Trophoblast cell (in vitro differentiated cells and primary cell): ENCODE results near the gene MYRF.

ENCODE experiments used
- DNase-seq, 2 donors: peaks; one replicate each; pipeline ENCODE4 v3.0.0-alpha.2; 2016
- H2AFZ ChIP-seq: 2 replicates; pipeline ENCODE4 v1.6.1; 2013; ENCODE audit warnings: low read length, moderate library complexity, mild to moderate bottlenecking; ENCODE audit not compliant: insufficient read depth, poor library complexity
- H2AK5ac ChIP-seq: 2 replicates; pipeline ENCODE4 v1.6.1; 2013; ENCODE audit warnings: mild to moderate bottlenecking, low read length
- H2BK120ac ChIP-seq: 2 replicates; pipeline ENCODE4 v1.6.1; 2013; ENCODE audit warnings: low read length, mild to moderate bottlenecking, moderate library complexity; ENCODE audit not compliant: insufficient read depth, poor library complexity
- H2BK12ac ChIP-seq: 2 replicates; pipeline ENCODE4 v1.6.1; 2013; ENCODE audit warnings: mild to moderate bottlenecking, low read length, moderate library complexity
- H2BK5ac ChIP-seq: 2 replicates; pipeline ENCODE4 v1.6.1; 2013; ENCODE audit warnings: low read length, low read depth, moderate library complexity, mild to moderate bottlenecking; ENCODE audit not compliant: poor library complexity
- H3K14ac ChIP-seq: 2 replicates; pipeline ENCODE4 v1.6.1; 2013; ENCODE audit warnings: mild to moderate bottlenecking, low read length
- H3K18ac ChIP-seq: 2 replicates; pipeline ENCODE4 v1.6.1; 2013; ENCODE audit warnings: mild to moderate bottlenecking, low read length
- H3K23ac ChIP-seq: 2 replicates; pipeline ENCODE4 v1.6.1; 2013; ENCODE audit warnings: low read length
- H3K27ac ChIP-seq: 2 replicates; pipeline ENCODE4 v1.5.1; 2013; ENCODE audit warnings: low read depth, mild to moderate bottlenecking, inconsistent platforms, low read length, moderate library complexity
- H3K27me3 ChIP-seq: 2 replicates; pipeline ENCODE4 v1.6.1; 2013; ENCODE audit warnings: inconsistent platforms, mild to moderate bottlenecking, low read length, moderate library complexity; ENCODE audit not compliant: insufficient read depth
- H3K36me3 ChIP-seq, 2 experiments: 1 replicate in 1 of 2; 2 replicates in 1 of 2; pipeline ENCODE4 v1.6.1; 2013; ENCODE audit warnings: low read length in 2 of 2, mild to moderate bottlenecking in 2 of 2, moderate library complexity in 1 of 2; ENCODE audit not compliant: insufficient read depth in 2 of 2, control insufficient read depth in 1 of 2
- H3K4ac ChIP-seq: 2 replicates; pipeline ENCODE4 v1.6.1; 2013; ENCODE audit warnings: low read depth, mild to moderate bottlenecking, low read length, moderate library complexity
- H3K4me1 ChIP-seq, 2 experiments: 1 replicate in 1 of 2; 2 replicates in 1 of 2; pipeline ENCODE4 v1.6.1; 2013; ENCODE audit warnings: low read length in 2 of 2, mild to moderate bottlenecking in 2 of 2, moderate library complexity in 1 of 2; ENCODE audit not compliant: insufficient read depth in 2 of 2, control insufficient read depth in 1 of 2
- H3K4me2 ChIP-seq: 2 replicates; pipeline ENCODE4 v1.6.1; 2013; ENCODE audit warnings: inconsistent platforms, mild to moderate bottlenecking, low read length, moderate library complexity
- H3K4me3 ChIP-seq: 2 replicates; pipeline ENCODE4 v1.5.1; 2013; ENCODE audit warnings: mild to moderate bottlenecking, low read depth, low read length, inconsistent platforms
- H3K79me1 ChIP-seq: one replicate; pipeline ENCODE4 v1.6.1; 2013; ENCODE audit warnings: low read length
- H3K79me2 ChIP-seq: 2 replicates; pipeline ENCODE4 v1.6.1; 2013; ENCODE audit warnings: low read length, mild to moderate bottlenecking; ENCODE audit not compliant: control insufficient read depth, insufficient read depth, poor library complexity
- H3K9ac ChIP-seq: 2 replicates; pipeline ENCODE4 v1.6.1; 2013; ENCODE audit warnings: mild to moderate bottlenecking, low read length
- H3K9me3 ChIP-seq: 2 replicates; pipeline ENCODE4 v1.6.1; 2013; ENCODE audit warnings: low read depth, mild to moderate bottlenecking, control low read depth, inconsistent platforms, low read length; ENCODE audit not compliant: insufficient read depth
- H4K12ac ChIP-seq: 2 replicates; pipeline ENCODE4 v1.6.1; 2013; ENCODE audit warnings: low read depth, mild to moderate bottlenecking, low read length, moderate library complexity
- H4K8ac ChIP-seq: 2 replicates; pipeline ENCODE4 v1.6.1; 2013; ENCODE audit warnings: low read depth, mild to moderate bottlenecking, low read length, moderate library complexity
- H4K91ac ChIP-seq: one replicate; pipeline ENCODE4 v1.6.1; 2013; ENCODE audit warnings: low read depth, mild to moderate bottlenecking, low read length, moderate library complexity
- WGBS: extraction: QIAGEN DNeasy Blood & Tissue Kit; methylation state at CpG from one replicate; pipeline ENCODE4 v1.1.7; 2013; ENCODE audit warnings: missing lambda C conversion rate; ENCODE audit not compliant: insufficient read length, insufficient coverage; ENCODE audit errors: extremely low coverage; 5-methylcytosine and 5-hydroxymethylcytosine counted together

The MYRF gene

DNA sequence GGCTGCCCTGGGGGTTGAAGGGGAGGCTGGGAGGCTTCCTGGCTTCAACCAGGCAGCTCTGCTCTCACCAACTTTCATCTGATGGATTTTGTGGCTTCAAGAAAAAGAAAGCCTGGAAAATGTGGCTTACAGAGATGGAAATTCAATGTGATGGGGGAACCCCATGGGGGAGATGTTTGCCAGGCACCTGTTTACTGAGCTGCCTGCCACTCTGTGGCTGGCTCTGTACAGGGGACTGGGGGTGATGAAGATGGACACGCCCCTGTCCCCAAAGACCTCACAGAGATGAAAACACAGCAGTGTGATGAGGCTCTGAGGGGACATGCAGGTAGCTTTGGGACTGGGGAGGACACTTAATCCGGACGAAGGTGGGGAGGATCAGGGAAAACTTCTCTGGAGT, 29.9 kb downstream of the MYRF start:
- no CpG with 5 or more reads among the region's 3 CpGs for WGBS
- Histone ChIP-seq H3K4me3 (no peak overlapping the region), H2BK120ac (no peak overlapping the region), H2BK12ac (no peak overlapping the region), H3K27me3 (no peaks in the 10 kb centered on the region), H3K23ac (no peak overlapping the region), H3K14ac (no peak overlapping the region), H4K91ac (no peak overlapping the region), H2AK5ac (no peak overlapping the region), H2BK5ac (no peak overlapping the region), H3K4ac (no peak overlapping the region), H3K4me2 (no peak overlapping the region), H3K79me1 (no peaks in the 10 kb centered on the region), H2AFZ (no peak overlapping the region), H3K18ac (no peak overlapping the region), H4K12ac (no peak overlapping the region), H3K9me3 (peaks cover 7% of the 10 kb centered on the region), H3K27ac (no peak overlapping the region), H4K8ac (no peak overlapping the region), H3K36me3 (peaks cover 40 to 47% of the 10 kb centered on the region in 2 experiments), H3K79me2 (peaks cover 2% of the 10 kb centered on the region), H3K9ac (no peak overlapping the region), H3K4me1 (peaks cover 25 to 34% of the 10 kb centered on the region in 2 experiments)
- DNase-seq: no peak

DNA sequence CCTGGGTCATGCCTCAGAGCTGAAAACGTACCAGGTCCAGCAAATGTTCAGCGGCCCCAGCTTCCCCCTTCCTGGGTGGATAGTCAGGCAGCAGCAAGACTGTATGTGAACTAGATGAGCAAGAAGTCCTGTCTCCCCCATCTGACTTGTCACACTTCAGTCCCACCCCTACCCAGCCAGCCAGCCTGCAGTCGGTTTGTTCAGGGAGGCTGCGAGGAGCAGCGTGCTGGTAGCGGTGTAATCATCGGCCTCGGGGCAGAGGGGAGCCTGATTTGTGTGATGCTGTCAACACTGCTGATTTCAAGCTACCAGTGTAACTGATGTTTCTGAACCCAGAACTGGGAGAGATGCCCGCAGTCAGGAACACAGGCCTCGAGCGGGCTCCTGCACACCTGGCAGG, 30.4 kb downstream of the MYRF start:
- no peak overlapping the region for H3K14ac ChIP-seq
- no peak overlapping the region for H2BK120ac ChIP-seq
- H4K8ac ChIP-seq: no peak overlapping the region

DNA sequence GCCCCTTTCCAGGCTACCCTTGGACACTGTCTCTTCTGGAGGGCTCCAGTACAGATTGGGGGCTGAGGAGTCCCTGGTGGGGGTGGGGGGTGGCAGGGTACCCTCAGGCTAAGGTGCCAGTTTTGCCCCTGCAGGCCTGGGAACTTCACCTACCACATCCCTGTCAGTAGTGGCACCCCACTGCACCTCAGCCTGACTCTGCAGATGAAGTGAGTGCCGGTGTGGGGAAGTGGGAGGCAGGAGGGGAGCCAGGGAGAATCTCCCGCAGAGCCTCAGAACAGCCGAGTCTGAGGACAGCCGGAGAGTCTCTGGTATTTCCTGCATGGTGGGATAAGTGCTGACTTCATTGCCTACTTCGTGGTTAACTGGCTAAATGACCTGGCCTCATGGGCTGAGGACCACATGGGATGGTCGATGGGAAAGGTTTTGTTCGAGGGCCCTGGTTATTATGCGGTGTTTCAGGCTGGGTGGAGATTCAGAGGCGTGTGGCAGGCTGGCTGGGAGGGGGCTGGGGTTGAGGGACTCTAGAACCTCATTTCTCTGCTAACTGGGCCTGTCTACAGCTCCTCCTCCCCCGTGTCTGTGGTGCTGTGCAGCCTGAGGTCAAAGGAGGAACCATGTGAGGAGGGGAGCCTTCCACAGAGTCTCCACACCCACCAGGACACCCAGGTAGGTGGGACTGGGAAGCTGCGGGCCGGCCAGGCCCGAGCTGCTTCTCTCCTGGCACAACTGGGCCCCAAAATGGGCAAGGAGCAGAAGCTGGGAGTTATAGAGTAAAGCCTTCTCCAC, 31.5 kb downstream of the MYRF start:
- H3K23ac ChIP-seq: no peak overlapping the region
- H2BK5ac ChIP-seq: no peak overlapping the region
- H3K9me3 ChIP-seq: peaks cover 7% of the 10 kb centered on the region
- peak overlapping the region; percentile 17 for H4K91ac ChIP-seq
- peak overlapping the region; percentile 13 for H3K18ac ChIP-seq
- no peak overlapping the region for H3K4me3 ChIP-seq
- no CpG with 5 or more reads among the region's 13 CpGs for WGBS
- H3K36me3 ChIP-seq: peaks cover 50 to 54% of the 10 kb centered on the region in 2 experiments
- H4K8ac ChIP-seq: no peak overlapping the region
- H2AFZ ChIP-seq: no peak overlapping the region
- H3K79me2 ChIP-seq: peaks cover 2% of the 10 kb centered on the region
- peak overlapping the region; percentile 25 for H2BK120ac ChIP-seq
- H3K9ac ChIP-seq: no peak overlapping the region
- no peaks in the 10 kb centered on the region for H3K79me1 ChIP-seq
- no peak overlapping the region for H4K12ac ChIP-seq
- H2BK12ac ChIP-seq: no peak overlapping the region
- H3K27me3 ChIP-seq: no peaks in the 10 kb centered on the region
- peaks cover 25 to 34% of the 10 kb centered on the region in 2 experiments for H3K4me1 ChIP-seq
- peak overlapping the region; percentile 6 for H2AK5ac ChIP-seq
- peak overlapping the region; percentile 7 for H3K27ac ChIP-seq
- H3K14ac ChIP-seq: no peak overlapping the region
- no peak for DNase-seq
- no peak overlapping the region for H3K4me2 ChIP-seq
- H3K4ac ChIP-seq: no peak overlapping the region

More for the DNA sequence above, 30.4 kb downstream of the MYRF start:
- WGBS: no CpG with 5 or more reads among the region's 11 CpGs
- no peak overlapping the region for H2AK5ac ChIP-seq
- H3K79me1 ChIP-seq: no peaks in the 10 kb centered on the region
- H3K79me2 ChIP-seq: peaks cover 2% of the 10 kb centered on the region
- peaks cover 7% of the 10 kb centered on the region for H3K9me3 ChIP-seq
- H3K27ac ChIP-seq: no peak overlapping the region
- no peak overlapping the region for H3K4me3 ChIP-seq
- no peak overlapping the region for H2BK12ac ChIP-seq
- H3K18ac ChIP-seq: no peak overlapping the region
- H2BK5ac ChIP-seq: no peak overlapping the region
- peaks cover 45 to 51% of the 10 kb centered on the region in 2 experiments for H3K36me3 ChIP-seq
- peaks cover 25 to 34% of the 10 kb centered on the region in 2 experiments for H3K4me1 ChIP-seq
- peak; percentile 87 to 92 for DNase-seq
- H3K27me3 ChIP-seq: no peaks in the 10 kb centered on the region
- H3K23ac ChIP-seq: no peak overlapping the region
- no peak overlapping the region for H2AFZ ChIP-seq
- no peak overlapping the region for H3K4me2 ChIP-seq
- H4K12ac ChIP-seq: no peak overlapping the region
- no peak overlapping the region for H4K91ac ChIP-seq
- no peak overlapping the region for H3K9ac ChIP-seq
- no peak overlapping the region for H3K4ac ChIP-seq

DNA sequence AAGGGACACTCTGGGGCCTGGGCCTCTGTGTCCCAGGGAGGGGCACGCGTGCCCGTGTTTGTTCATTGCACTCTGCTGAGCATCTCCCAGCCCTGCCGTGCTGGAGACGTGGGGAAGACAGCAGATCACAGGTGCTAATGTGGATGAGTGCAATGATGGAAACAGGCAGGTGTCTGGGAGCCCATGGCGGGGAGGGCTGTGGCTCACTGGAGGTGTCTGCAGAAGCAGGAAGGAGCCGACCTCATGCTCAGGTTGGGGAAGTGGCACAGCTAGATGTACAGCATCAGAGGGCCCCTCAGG, 32.0 kb downstream of the MYRF start:
- no peaks in the 10 kb centered on the region for H3K27me3 ChIP-seq
- H3K4me2 ChIP-seq: no peak overlapping the region
- no CpG with 5 or more reads among the region's 7 CpGs for WGBS
- peaks cover 25 to 34% of the 10 kb centered on the region in 2 experiments for H3K4me1 ChIP-seq
- no peaks in the 10 kb centered on the region for H3K79me1 ChIP-seq
- H4K8ac ChIP-seq: no peak overlapping the region
- H3K9me3 ChIP-seq: peaks cover 7% of the 10 kb centered on the region
- no peak overlapping the region for H3K18ac ChIP-seq
- H4K91ac ChIP-seq: peak overlapping the region; percentile 17
- no peak overlapping the region for H2BK12ac ChIP-seq
- H3K4me3 ChIP-seq: no peak overlapping the region
- H3K27ac ChIP-seq: no peak overlapping the region
- H2BK5ac ChIP-seq: no peak overlapping the region
- H3K23ac ChIP-seq: no peak overlapping the region
- peaks cover 56 to 58% of the 10 kb centered on the region in 2 experiments for H3K36me3 ChIP-seq
- no peak overlapping the region for H2BK120ac ChIP-seq
- no peak overlapping the region for H3K14ac ChIP-seq
- no peak overlapping the region for H3K9ac ChIP-seq
- no peak overlapping the region for H4K12ac ChIP-seq
- peaks cover 2% of the 10 kb centered on the region for H3K79me2 ChIP-seq
- no peak overlapping the region for H3K4ac ChIP-seq
- no peak for DNase-seq
- no peak overlapping the region for H2AK5ac ChIP-seq
- H2AFZ ChIP-seq: no peak overlapping the region
